ENCODE measurements around the gene NTMT1. TPM values are rescaled to one million over a fixed set of nuclear protein-coding genes. Genes with fewer than 3 reads are reported as not detected.
A peak's percentile ranks its signal among the peaks of the same experiment; 100 is the strongest.

Gene NTMT1, protein sequence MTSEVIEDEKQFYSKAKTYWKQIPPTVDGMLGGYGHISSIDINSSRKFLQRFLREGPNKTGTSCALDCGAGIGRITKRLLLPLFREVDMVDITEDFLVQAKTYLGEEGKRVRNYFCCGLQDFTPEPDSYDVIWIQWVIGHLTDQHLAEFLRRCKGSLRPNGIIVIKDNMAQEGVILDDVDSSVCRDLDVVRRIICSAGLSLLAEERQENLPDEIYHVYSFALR
- total RNA-seq (2021; ENCODE audit: unreplicated experiment): 84.8 TPM
- polyA plus RNA-seq (2012): 82.9 and 91.6 TPM in 2 replicates
- percentile 84 among the genes with signal in this experiment for Bru-seq, nascent RNA
- BruChase-seq, experiment 1, labeled RNA remaining after a 6-hour chase: percentile 77 among the genes with signal in this experiment
- BruChase-seq, experiment 2, labeled RNA remaining after a 2-hour chase: percentile 79 among the genes with signal in this experiment
- long read RNA-seq, transcript NTMT1-206 (4 exons, 576 nt): minor isoform, 11 of 149 reads
- long read RNA-seq, transcript NTMT1-203 (4 exons, 1,315 nt): major isoform, 52 of 149 reads
- long read RNA-seq, transcript NTMT1-202 (4 exons, 741 nt): minor isoform, 14 of 149 reads
- long read RNA-seq, transcript NTMT1-209 (4 exons, 1,562 nt): minor isoform, 7 of 149 reads
- long read RNA-seq, partial matches to known transcripts: 4 of 149 reads
- long read RNA-seq, other reads (novel, unspliced or antisense): 48 of 149 reads

DNA sequence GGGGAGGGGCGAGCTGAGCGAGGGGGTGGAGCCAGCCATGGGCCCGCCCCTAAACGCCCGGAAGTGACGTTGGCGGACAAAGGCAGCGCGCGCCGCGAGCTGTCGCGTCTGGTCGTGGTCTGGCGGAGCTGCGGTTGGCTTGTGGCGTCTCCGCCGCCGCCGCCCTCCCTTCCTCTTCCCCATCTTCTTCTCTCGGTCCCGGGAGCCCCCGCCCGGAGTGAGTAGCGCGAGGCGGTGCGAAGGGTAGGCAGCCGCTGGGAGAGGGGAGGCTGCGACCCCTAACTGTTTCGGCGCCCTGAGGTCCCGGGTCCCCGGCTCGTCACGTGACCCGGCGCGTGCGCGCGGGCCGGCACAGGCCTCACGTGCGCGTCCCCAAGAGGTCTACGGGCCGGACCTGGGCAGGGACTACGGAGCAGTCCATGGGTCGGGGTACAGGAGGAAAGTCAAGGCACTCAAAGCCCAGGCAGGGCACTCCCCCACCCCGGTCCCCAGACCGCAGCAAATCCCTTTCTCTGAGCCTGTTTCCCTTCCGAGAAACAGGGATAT is at the start of gene NTMT1:
TSS of gene NTMT1 (plus strand) at position 85 of the 546 bp plus-strand sequence. CDS start 6,541 bp downstream, outside the sequence.
- TSS peak; percentile 46 for BruUV-seq (replicated peaks)
- H3K27ac ChIP-seq (ENCODE audit: low read depth, low read length): peak within 1 kb of the TSS; percentile 86
- intact Hi-C loops (cut with micrococcal nuclease): no loop called here
- CTCF ChIA-PET: interaction anchor here (0.8 to 4.4 kb wide), 12 partner anchors 9 to 500 kb away, joined by 3 to 91 read pairs (median 4); no protein-coding TSS in a partner anchor
- peaks cover 51% of the 10 kb centered on the region for H3K79me2 ChIP-seq (ENCODE audit: insufficient read depth, low read length)
- RAD21 ChIA-PET (ENCODE audit: low non-redundant PET in 1 of 2, low total read pairs in 2 of 2, uncharacterized antibody in 2 of 2, unreplicated experiment in 2 of 2): interaction anchor here (0.5 to 0.8 kb wide), 6 partner anchors 20 to 494 kb away, joined by 3 to 4 read pairs (median 4); no protein-coding TSS in a partner anchor
- H3K9ac ChIP-seq (ENCODE audit: low read length): peak within 1 kb of the TSS; percentile 96
- ATAC-seq: peak; percentile 84
- POLR2A ChIA-PET: interaction anchor here (0.9 to 3.8 kb wide), 8 partner anchors 20 to 494 kb away, joined by 3 to 26 read pairs (median 4); no protein-coding TSS in a partner anchor
- peaks cover 15% of the 10 kb centered on the region; the same call in 1 of the 2 replicates for H4K20me1 ChIP-seq (ENCODE audit: insufficient read depth)
- H3K27me3 ChIP-seq (ENCODE audit: insufficient read depth, low read length): no peaks in the 10 kb centered on the region
- H3K4me2 ChIP-seq (ENCODE audit: low read length): peak within 1 kb of the TSS; percentile 88
- peak; percentile 63 for DNase-seq (ENCODE audit: low read depth, low spot score)
- no peak within 1 kb of the TSS for H2AFZ ChIP-seq (ENCODE audit: low read depth, low read length, poor library complexity, severe bottlenecking)
- peaks cover 11 to 43% of the 10 kb centered on the region in 2 experiments for H3K4me1 ChIP-seq (ENCODE audit: control insufficient read depth in 1 of 2, insufficient read depth in 2 of 2, low read length in 2 of 2)
- no peaks in the 10 kb centered on the region for H3K9me2 ChIP-seq (ENCODE audit: insufficient read depth)
- peak within 1 kb of the TSS; percentile 88 to 99 for H3K4me3 ChIP-seq (replicated peaks in 1 of 2; ENCODE audit: low read depth in 1 of 2, low read length in 2 of 2)
- H3K36me3 ChIP-seq (ENCODE audit: control insufficient read depth in 1 of 2, insufficient read depth in 2 of 2, low read length in 2 of 2): peaks cover 5 to 33% of the 10 kb centered on the region in 2 experiments; a peak in 3 of 4 replicates
- H3K9me3 ChIP-seq (ENCODE audit: control insufficient read depth in 1 of 2, insufficient read depth in 1 of 2, low read depth in 1 of 2, low read length in 2 of 2): no peaks in the 10 kb centered on the region
- TF ChIP-seq JUND (IDR thresholded peaks at IDR 0.05) (peak; percentile 47), ZFX (IDR thresholded peaks at IDR 0.05) (peak; percentile 44; the same call in 1 of the 2 replicates), YY1 (IDR thresholded peaks at IDR 0.05; ENCODE audit: extremely low read depth, insufficient replicate concordance, low read depth, low read length) (peak; percentile 11), RAD21 (IDR thresholded peaks at IDR 0.05; ENCODE audit: low read depth) (no peak), SP1 (IDR thresholded peaks at IDR 0.05; ENCODE audit: low read depth) (peak; percentile 58; the same call in 1 of the 2 replicates), CBX3 (IDR thresholded peaks at IDR 0.05; ENCODE audit: low read depth) (no peak; the same call in 1 of the 2 replicates), SIN3A (IDR thresholded peaks at IDR 0.05; ENCODE audit: low read depth) (peak; percentile 98), ZNF274 (IDR thresholded peaks at IDR 0.05; ENCODE audit: low read depth, low read length) (no peak), EZH2phosphoT487 (IDR thresholded peaks at IDR 0.05; ENCODE audit: borderline replicate concordance) (no peak), EZH2 (IDR thresholded peaks at IDR 0.05) (no peak), POLR2A (IDR thresholded peaks at IDR 0.05; ENCODE audit: borderline replicate concordance, extremely low read depth, insufficient read depth, insufficient read length) (peak; percentile 67), POLR2AphosphoS5 (IDR thresholded peaks at IDR 0.05; ENCODE audit: low read depth, low read length) (peak; percentile 90), TCF7L2 (IDR thresholded peaks at IDR 0.05; ENCODE audit: borderline replicate concordance, extremely low read depth, insufficient read depth, insufficient read length) (peak; percentile 38), CEBPB (IDR thresholded peaks at IDR 0.05; ENCODE audit: low read depth) (no peak)
- TF ChIP-seq, protein P1, sequence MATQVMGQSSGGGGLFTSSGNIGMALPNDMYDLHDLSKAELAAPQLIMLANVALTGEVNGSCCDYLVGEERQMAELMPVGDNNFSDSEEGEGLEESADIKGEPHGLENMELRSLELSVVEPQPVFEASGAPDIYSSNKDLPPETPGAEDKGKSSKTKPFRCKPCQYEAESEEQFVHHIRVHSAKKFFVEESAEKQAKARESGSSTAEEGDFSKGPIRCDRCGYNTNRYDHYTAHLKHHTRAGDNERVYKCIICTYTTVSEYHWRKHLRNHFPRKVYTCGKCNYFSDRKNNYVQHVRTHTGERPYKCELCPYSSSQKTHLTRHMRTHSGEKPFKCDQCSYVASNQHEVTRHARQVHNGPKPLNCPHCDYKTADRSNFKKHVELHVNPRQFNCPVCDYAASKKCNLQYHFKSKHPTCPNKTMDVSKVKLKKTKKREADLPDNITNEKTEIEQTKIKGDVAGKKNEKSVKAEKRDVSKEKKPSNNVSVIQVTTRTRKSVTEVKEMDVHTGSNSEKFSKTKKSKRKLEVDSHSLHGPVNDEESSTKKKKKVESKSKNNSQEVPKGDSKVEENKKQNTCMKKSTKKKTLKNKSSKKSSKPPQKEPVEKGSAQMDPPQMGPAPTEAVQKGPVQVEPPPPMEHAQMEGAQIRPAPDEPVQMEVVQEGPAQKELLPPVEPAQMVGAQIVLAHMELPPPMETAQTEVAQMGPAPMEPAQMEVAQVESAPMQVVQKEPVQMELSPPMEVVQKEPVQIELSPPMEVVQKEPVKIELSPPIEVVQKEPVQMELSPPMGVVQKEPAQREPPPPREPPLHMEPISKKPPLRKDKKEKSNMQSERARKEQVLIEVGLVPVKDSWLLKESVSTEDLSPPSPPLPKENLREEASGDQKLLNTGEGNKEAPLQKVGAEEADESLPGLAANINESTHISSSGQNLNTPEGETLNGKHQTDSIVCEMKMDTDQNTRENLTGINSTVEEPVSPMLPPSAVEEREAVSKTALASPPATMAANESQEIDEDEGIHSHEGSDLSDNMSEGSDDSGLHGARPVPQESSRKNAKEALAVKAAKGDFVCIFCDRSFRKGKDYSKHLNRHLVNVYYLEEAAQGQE (IDR thresholded peaks at IDR 0.05; ENCODE audit: low read depth): no peak
- TF ChIP-seq, protein P2, sequence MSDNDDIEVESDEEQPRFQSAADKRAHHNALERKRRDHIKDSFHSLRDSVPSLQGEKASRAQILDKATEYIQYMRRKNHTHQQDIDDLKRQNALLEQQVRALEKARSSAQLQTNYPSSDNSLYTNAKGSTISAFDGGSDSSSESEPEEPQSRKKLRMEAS (IDR thresholded peaks at IDR 0.05): peak; percentile 99
- TF ChIP-seq, protein P3, sequence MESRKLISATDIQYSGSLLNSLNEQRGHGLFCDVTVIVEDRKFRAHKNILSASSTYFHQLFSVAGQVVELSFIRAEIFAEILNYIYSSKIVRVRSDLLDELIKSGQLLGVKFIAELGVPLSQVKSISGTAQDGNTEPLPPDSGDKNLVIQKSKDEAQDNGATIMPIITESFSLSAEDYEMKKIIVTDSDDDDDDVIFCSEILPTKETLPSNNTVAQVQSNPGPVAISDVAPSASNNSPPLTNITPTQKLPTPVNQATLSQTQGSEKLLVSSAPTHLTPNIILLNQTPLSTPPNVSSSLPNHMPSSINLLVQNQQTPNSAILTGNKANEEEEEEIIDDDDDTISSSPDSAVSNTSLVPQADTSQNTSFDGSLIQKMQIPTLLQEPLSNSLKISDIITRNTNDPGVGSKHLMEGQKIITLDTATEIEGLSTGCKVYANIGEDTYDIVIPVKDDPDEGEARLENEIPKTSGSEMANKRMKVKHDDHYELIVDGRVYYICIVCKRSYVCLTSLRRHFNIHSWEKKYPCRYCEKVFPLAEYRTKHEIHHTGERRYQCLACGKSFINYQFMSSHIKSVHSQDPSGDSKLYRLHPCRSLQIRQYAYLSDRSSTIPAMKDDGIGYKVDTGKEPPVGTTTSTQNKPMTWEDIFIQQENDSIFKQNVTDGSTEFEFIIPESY (IDR thresholded peaks at IDR 0.05; ENCODE audit: extremely low read depth, insufficient replicate concordance, low read length): no peak

Measured in HCT116 (cell line).